Fibroblast of lung (primary cell): Measurements from ENCODE around the gene CCNA1. TPM values are rescaled to one million over a fixed set of nuclear protein-coding genes. Genes with fewer than 3 reads are reported as not detected.
A peak's percentile ranks its signal among the peaks of the same experiment; 100 is the strongest.

Experiments
- DNase-seq, 2 donors: peaks; one replicate each; pipeline versions ENCODE4 v3.0.0 to v3.0.0-alpha.2; 2010; ENCODE audit warnings: low read depth in 2 of 2
- H2AFZ ChIP-seq: 2 replicates; pipeline ENCODE4 v1.5.1; 2012; ENCODE audit warnings: low read length, control low read depth, inconsistent platforms
- H3K27ac ChIP-seq: 2 replicates; pipeline ENCODE4 v1.5.1; 2011; ENCODE audit warnings: low read length, control low read depth; ENCODE audit not compliant: insufficient read depth
- H3K27me3 ChIP-seq: 2 replicates; pipeline ENCODE4 v1.5.1; 2011; ENCODE audit warnings: mild to moderate bottlenecking, low read length; ENCODE audit not compliant: control insufficient read depth, insufficient read depth
- H3K36me3 ChIP-seq: 2 replicates; pipeline ENCODE4 v1.5.1; 2011; ENCODE audit warnings: low read length; ENCODE audit not compliant: control insufficient read depth, insufficient read depth
- H3K4me1 ChIP-seq: 2 replicates; pipeline ENCODE4 v1.5.1; 2011; ENCODE audit warnings: low read length; ENCODE audit not compliant: control insufficient read depth, insufficient read depth; ENCODE audit errors: extremely low read depth
- H3K4me2 ChIP-seq: 2 replicates; pipeline ENCODE4 v1.5.1; 2011; ENCODE audit warnings: low read length, control low read depth; ENCODE audit not compliant: insufficient read depth; ENCODE audit errors: extremely low read depth
- H3K4me3 ChIP-seq, 4 experiments: fragments of 200-600 bp in 1 of 4; sonication (generic) in 1 of 4; replicated peaks in 1 of 4; 2 replicates each; pipeline ENCODE4 v1.5.1; 2011 to 2016; ENCODE audit warnings: low read length in 4 of 4, low read depth in 3 of 4, mild to moderate bottlenecking in 3 of 4, control low read depth in 2 of 4, inconsistent platforms in 1 of 4, mixed read lengths in 1 of 4; ENCODE audit not compliant: insufficient read depth in 1 of 4; ENCODE audit errors: control extremely low read depth in 1 of 4
- H3K79me2 ChIP-seq: 2 replicates; pipeline ENCODE4 v1.5.1; 2012; ENCODE audit warnings: mild to moderate bottlenecking, low read length, inconsistent platforms; ENCODE audit not compliant: control insufficient read depth, insufficient read depth
- H3K9ac ChIP-seq: 2 replicates; pipeline ENCODE4 v1.5.1; 2011; ENCODE audit warnings: mild to moderate bottlenecking, low read length, control low read depth; ENCODE audit not compliant: insufficient read depth
- H3K9me3 ChIP-seq: 2 replicates; pipeline ENCODE4 v1.5.1; 2012; ENCODE audit warnings: low read depth, low read length; ENCODE audit not compliant: control insufficient read depth, insufficient read depth
- H4K20me1 ChIP-seq: 2 replicates; pipeline ENCODE4 v1.5.1; 2011; ENCODE audit warnings: low read length; ENCODE audit not compliant: control insufficient read depth, insufficient read depth; ENCODE audit errors: extremely low read depth
- EZH2 ChIP-seq: IDR thresholded peaks from 2 replicates; pipeline ENCODE4 v1.5.1; 2012; ENCODE audit warnings: low read length, control low read depth, mild to moderate bottlenecking; ENCODE audit errors: missing control alignments
- polyA plus RNA-seq, 2 donors: library from polyadenylated mRNA; depleted of rRNA in 1 of 2; stranded (reverse) in 1 of 2; unstranded in 1 of 2; fragments of >200 nt; gene quantifications; 2 replicates each; pipeline ENCODE4 v1.2.1, GENCODE V29; 2011 to 2012; ENCODE audit warnings: missing spikeins in 1 of 2
- total RNA-seq: library from RNA; depleted of rRNA; stranded (reverse); fragments of >200 nt; gene quantifications from 2 replicates; pipeline ENCODE4 v1.2.1, GENCODE V29; 2014
- TF ChIP-seq, protein P1 (sequence below), 2 donors: IDR thresholded peaks in 1 of 2; conservative IDR thresholded peaks in 1 of 2; 1 replicate in 1 of 2; 2 replicates in 1 of 2; pipeline ENCODE4 v1.5.1; 2011 to 2012; ENCODE audit warnings: low read length in 2 of 2, control low read depth in 1 of 2, inconsistent platforms in 1 of 2, low read depth in 1 of 2, mild to moderate bottlenecking in 1 of 2

Gene CCNA1
- total and polyA plus RNA-seq, 2 donors (not counting 1 experiment from before 2014, with no cell fraction given), result 0.48 to 3.5 TPM

DNA sequence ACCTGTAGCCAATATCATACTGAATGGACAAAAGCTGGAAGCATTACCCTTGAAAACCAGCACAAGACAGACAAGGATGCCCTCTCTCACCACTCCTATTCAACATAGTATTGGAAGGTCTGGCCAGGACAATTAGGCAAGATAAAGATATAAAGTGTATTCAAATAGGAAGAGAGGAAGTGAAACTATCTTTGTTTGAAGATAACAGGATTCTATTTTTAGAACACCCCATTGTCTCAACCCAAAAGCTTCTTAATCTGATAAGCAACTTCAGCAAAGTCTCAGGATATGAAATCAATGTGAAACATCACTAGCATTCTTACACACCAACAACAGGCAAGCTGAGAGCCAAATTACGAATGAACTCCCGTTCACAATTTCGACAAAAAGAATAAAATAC is 17.8 kb upstream of the CCNA1 start:
- H3K9ac ChIP-seq, result no peak overlapping the region
- H4K20me1 ChIP-seq, result no peaks in the 10 kb centered on the region
- H3K4me1 ChIP-seq, result no peaks in the 10 kb centered on the region
- H3K79me2 ChIP-seq, result no peaks in the 10 kb centered on the region
- H3K9me3 ChIP-seq, result no peaks in the 10 kb centered on the region
- H3K4me3 ChIP-seq, result no peak overlapping the region
- TF ChIP-seq EZH2, result no peak
- TF ChIP-seq, protein P1, sequence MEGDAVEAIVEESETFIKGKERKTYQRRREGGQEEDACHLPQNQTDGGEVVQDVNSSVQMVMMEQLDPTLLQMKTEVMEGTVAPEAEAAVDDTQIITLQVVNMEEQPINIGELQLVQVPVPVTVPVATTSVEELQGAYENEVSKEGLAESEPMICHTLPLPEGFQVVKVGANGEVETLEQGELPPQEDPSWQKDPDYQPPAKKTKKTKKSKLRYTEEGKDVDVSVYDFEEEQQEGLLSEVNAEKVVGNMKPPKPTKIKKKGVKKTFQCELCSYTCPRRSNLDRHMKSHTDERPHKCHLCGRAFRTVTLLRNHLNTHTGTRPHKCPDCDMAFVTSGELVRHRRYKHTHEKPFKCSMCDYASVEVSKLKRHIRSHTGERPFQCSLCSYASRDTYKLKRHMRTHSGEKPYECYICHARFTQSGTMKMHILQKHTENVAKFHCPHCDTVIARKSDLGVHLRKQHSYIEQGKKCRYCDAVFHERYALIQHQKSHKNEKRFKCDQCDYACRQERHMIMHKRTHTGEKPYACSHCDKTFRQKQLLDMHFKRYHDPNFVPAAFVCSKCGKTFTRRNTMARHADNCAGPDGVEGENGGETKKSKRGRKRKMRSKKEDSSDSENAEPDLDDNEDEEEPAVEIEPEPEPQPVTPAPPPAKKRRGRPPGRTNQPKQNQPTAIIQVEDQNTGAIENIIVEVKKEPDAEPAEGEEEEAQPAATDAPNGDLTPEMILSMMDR (conservative IDR thresholded peaks at IDR 0.05 in 1 of 2, IDR thresholded peaks at IDR 0.05 in 1 of 2; ENCODE audit: low read depth in 1 of 2, low read length in 2 of 2), result no peak
- no peak overlapping the region for H2AFZ ChIP-seq
- no peak overlapping the region for H3K27ac ChIP-seq
- no peaks in the 10 kb centered on the region for H3K36me3 ChIP-seq
- H3K4me2 ChIP-seq, result no peak overlapping the region
- no peaks in the 10 kb centered on the region for H3K27me3 ChIP-seq
- no peak for DNase-seq

DNA sequence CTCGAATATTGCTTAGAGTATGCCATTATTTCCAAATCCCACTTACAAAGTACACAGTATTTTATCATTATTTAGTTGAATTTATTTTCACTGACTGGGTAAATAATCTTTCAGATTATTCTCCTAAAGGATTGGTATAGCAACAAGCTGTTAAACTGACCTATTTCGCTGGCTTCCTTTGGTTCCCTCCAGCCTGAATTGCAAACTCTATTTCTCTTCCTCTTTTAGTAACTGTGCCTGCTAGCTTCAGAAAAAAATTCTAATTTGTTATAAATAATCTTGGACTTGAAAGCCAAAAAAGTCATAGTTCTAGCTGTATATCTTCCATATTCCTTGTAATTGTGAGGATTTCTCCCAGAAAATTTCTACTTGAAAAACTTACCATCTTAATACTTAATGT is 15.0 kb upstream of the CCNA1 start:
- no peak for DNase-seq
- no peaks in the 10 kb centered on the region for H4K20me1 ChIP-seq
- H3K9me3 ChIP-seq, result no peaks in the 10 kb centered on the region
- H3K4me2 ChIP-seq, result peak overlapping the region; percentile 53
- H2AFZ ChIP-seq, result no peak overlapping the region
- H3K9ac ChIP-seq, result no peak overlapping the region
- H3K27ac ChIP-seq, result no peak overlapping the region
- no peaks in the 10 kb centered on the region for H3K4me1 ChIP-seq
- H3K79me2 ChIP-seq, result no peaks in the 10 kb centered on the region
- no peaks in the 10 kb centered on the region for H3K36me3 ChIP-seq
- H3K27me3 ChIP-seq, result no peaks in the 10 kb centered on the region
- peak overlapping the region in 2 of 4 experiments; percentile 24 to 53 for H3K4me3 ChIP-seq
- TF ChIP-seq, protein P1 (conservative IDR thresholded peaks at IDR 0.05 in 1 of 2, IDR thresholded peaks at IDR 0.05 in 1 of 2; ENCODE audit: low read depth in 1 of 2, low read length in 2 of 2), result no peak
- TF ChIP-seq EZH2, result no peak

DNA sequence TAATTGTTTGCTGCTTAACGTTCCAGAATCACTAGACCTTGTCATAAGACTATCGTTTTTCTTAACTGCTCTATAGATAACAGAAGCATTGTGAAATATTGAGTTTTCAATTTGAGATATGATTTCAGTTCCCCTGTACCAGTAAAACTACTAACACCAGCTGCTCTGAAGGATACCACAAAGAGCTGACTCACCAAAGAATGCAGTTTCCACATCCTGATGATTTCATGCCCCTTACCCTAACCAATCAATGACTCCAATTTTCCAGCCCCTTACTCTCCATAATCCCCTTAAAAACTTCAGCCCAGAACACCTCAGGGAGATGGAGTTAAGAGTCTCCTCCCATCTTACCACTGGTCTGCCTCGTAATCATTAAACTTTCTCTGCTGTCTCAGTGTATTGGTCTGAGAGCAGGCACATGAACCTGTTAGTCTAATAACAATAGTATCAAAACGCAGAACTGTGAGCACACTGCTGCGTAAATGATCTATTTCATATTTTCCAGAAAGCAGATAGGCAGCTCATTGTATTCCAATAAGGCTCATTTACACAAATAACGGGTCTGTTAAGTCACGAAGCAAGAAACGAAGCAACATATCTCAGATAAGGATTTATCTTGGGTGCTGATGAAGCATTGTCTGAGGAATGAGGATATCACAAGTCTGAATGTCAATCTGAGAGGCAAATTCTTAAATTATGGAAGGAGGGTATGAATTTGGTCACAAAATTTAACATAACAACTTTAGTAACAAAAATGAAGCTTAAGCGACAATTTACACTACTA is 14.1 kb upstream of the CCNA1 start:
- H3K9me3 ChIP-seq, result no peaks in the 10 kb centered on the region
- no peaks in the 10 kb centered on the region for H4K20me1 ChIP-seq
- H3K4me1 ChIP-seq, result no peaks in the 10 kb centered on the region
- H3K4me2 ChIP-seq, result peak overlapping the region; percentile 53
- no peaks in the 10 kb centered on the region for H3K79me2 ChIP-seq
- H3K27me3 ChIP-seq, result no peaks in the 10 kb centered on the region
- DNase-seq, result peak; percentile 77 to 92
- H3K4me3 ChIP-seq, result peak overlapping the region in 3 of 4 experiments; percentile 24 to 53 (median 42)
- H3K27ac ChIP-seq, result no peak overlapping the region
- no peaks in the 10 kb centered on the region for H3K36me3 ChIP-seq
- peak overlapping the region; percentile 45 for H2AFZ ChIP-seq
- TF ChIP-seq, protein P1 (conservative IDR thresholded peaks at IDR 0.05 in 1 of 2, IDR thresholded peaks at IDR 0.05 in 1 of 2; ENCODE audit: low read depth in 1 of 2, low read length in 2 of 2), result no peak
- no peak for TF ChIP-seq EZH2
- H3K9ac ChIP-seq, result no peak overlapping the region
